ENCODE measurements around the gene ATXN7.

The ATXN7 gene

GRCh38 chr3:63936925-63937324 lies 73.3 kb downstream of the ATXN7 start:
- DNase-seq (ENCODE audit: low spot score), result no peak

- no peak for DNase-seq (ENCODE audit: low spot score)
Measured at GRCh38 chr3:63937661-63938651, 74.3 kb downstream of the ATXN7 start.

- no peak for DNase-seq (ENCODE audit: low spot score)
Measured at GRCh38 chr3:63940389-63940757, 76.7 kb downstream of the ATXN7 start.

- no peak for DNase-seq (ENCODE audit: low spot score)
Measured at GRCh38 chr3:63942528-63942927, 78.9 kb downstream of the ATXN7 start.

- no peak for DNase-seq (ENCODE audit: low spot score)
Measured at GRCh38 chr3:63943678-63944077, 80.0 kb downstream of the ATXN7 start.

GRCh38 chr3:63945558-63946096 lies 82.0 kb downstream of the ATXN7 start:
- DNase-seq (ENCODE audit: low spot score), result no peak

- DNase-seq (ENCODE audit: low spot score), result no peak
Measured at GRCh38 chr3:63946753-63947152, 83.1 kb downstream of the ATXN7 start.

GRCh38 chr3:63947594-63947993 lies 83.9 kb downstream of the ATXN7 start:
- no peak for DNase-seq (ENCODE audit: low spot score)

GRCh38 chr3:63949005-63949404 lies 85.3 kb downstream of the ATXN7 start:
- DNase-seq (ENCODE audit: low spot score), result no peak

- no peak for DNase-seq (ENCODE audit: low spot score)
Measured at GRCh38 chr3:63950698-63951097, 87.0 kb downstream of the ATXN7 start.

GRCh38 chr3:63951492-63952247 lies 88.0 kb downstream of the ATXN7 start:
- no peak for DNase-seq (ENCODE audit: low spot score)

GRCh38 chr3:63952248-63952594 lies 88.6 kb downstream of the ATXN7 start:
- DNase-seq (ENCODE audit: low spot score), result no peak

GRCh38 chr3:63954182-63954581 lies 90.5 kb downstream of the ATXN7 start:
- DNase-seq (ENCODE audit: low spot score), result no peak

GRCh38 chr3:63955036-63955650 lies 91.5 kb downstream of the ATXN7 start:
- no peak for DNase-seq (ENCODE audit: low spot score)

- DNase-seq (ENCODE audit: low spot score), result no peak
Measured at GRCh38 chr3:63955830-63956545, 92.3 kb downstream of the ATXN7 start.

- no peak for DNase-seq (ENCODE audit: low spot score)
Measured at GRCh38 chr3:63959146-63959545, 95.5 kb downstream of the ATXN7 start.

GRCh38 chr3:63960048-63960711 lies 96.5 kb downstream of the ATXN7 start:
- no peak for DNase-seq (ENCODE audit: low spot score)

- no peak for DNase-seq (ENCODE audit: low spot score)
Measured at GRCh38 chr3:63961891-63962290, 98.2 kb downstream of the ATXN7 start.

- DNase-seq (ENCODE audit: low spot score), result no peak
Measured at GRCh38 chr3:63963496-63963895, 99.8 kb downstream of the ATXN7 start.

GRCh38 chr3:63964681-63965485 lies 101.2 kb downstream of the ATXN7 start:
- DNase-seq (ENCODE audit: low spot score), result no peak
